Measurements from ENCODE around the gene ZDHHC11B.

The ZDHHC11B gene

DNA sequence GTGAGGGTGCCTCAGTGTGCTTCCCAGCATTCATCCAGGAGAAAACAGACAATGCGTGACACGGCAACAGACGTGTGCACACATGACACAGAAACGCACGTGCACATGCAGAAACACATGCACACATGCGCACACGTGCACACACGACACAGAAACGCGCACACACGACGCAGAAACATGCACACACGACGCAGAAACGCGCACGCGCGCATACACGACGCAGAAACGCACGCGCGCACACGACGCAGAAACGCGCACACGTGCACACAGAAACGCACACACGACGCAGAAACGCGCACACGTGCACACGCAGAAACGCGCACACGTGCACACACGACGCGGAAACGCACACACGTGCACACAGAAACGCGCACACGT is 107.8 kb downstream of the ZDHHC11B start:
- Histone ChIP-seq H3K4me1 (ENCODE audit: low read depth, poor library complexity, severe bottlenecking) (peaks cover 22% of the 10 kb centered on the region), H3K4me3 (IDR thresholded peaks at IDR 0.05; ENCODE audit: insufficient read depth, low read depth, low read length) (no peak overlapping the region), H3K4me2 (no peak overlapping the region), H2AFZ (ENCODE audit: low read depth) (no peak overlapping the region), H3K9ac (no peak overlapping the region), H3K27ac (no peak overlapping the region), H3K36me3 (ENCODE audit: insufficient read depth) (no peaks in the 10 kb centered on the region), H3K27me3 (ENCODE audit: insufficient read depth, low read depth) (no peaks in the 10 kb centered on the region), H4K20me1 (ENCODE audit: insufficient read depth) (no peaks in the 10 kb centered on the region), H3K79me2 (ENCODE audit: insufficient read depth, low read depth) (no peaks in the 10 kb centered on the region)
- TF ChIP-seq, protein P1, sequence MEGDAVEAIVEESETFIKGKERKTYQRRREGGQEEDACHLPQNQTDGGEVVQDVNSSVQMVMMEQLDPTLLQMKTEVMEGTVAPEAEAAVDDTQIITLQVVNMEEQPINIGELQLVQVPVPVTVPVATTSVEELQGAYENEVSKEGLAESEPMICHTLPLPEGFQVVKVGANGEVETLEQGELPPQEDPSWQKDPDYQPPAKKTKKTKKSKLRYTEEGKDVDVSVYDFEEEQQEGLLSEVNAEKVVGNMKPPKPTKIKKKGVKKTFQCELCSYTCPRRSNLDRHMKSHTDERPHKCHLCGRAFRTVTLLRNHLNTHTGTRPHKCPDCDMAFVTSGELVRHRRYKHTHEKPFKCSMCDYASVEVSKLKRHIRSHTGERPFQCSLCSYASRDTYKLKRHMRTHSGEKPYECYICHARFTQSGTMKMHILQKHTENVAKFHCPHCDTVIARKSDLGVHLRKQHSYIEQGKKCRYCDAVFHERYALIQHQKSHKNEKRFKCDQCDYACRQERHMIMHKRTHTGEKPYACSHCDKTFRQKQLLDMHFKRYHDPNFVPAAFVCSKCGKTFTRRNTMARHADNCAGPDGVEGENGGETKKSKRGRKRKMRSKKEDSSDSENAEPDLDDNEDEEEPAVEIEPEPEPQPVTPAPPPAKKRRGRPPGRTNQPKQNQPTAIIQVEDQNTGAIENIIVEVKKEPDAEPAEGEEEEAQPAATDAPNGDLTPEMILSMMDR (conservative IDR thresholded peaks at IDR 0.05; ENCODE audit: low read depth, low read length) = no peak

DNA sequence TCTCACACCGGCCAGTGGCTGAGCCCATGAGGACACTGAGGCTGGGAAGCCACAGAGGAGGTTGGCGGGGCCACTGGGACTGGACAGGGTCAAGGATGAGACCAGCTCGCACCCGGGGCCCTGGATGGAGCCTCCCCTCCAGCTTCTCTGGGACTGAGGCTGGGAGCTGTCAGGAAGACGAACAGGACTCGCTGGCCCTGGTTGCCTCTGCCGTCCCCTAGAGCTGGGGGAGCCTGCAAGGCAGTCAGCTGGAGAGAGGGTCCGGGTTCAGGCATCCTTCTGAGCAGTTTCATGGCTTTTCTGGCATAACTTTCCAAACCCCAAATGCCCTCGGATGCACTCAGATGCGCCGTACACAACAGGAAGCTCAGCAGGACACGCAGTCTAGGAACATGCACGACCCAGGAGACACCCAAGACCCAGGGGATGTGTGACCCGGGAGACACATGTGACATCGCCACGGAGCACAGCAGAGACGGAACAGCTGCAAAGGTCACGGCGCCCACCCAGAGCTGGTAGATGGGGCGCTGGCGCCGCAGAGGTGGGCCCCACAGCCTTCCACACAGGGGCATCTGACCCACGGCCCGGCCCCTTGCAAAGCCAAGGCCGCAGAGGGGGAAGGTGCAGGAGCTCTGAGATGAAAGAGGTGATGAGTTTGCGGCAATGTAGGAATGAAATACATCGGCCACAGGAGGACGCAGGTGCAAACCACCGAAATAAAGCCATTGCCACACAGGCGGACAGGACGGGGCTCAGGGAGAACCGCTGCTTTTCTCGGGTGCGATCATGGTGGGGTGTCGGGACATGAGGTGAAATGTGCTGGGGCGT is 108.4 kb downstream of the ZDHHC11B start:
- Histone ChIP-seq H3K27ac (no peak overlapping the region), H3K36me3 (ENCODE audit: insufficient read depth) (no peaks in the 10 kb centered on the region), H3K4me3 (IDR thresholded peaks at IDR 0.05; ENCODE audit: insufficient read depth, low read depth, low read length) (no peak overlapping the region), H3K79me2 (ENCODE audit: insufficient read depth, low read depth) (no peaks in the 10 kb centered on the region), H4K20me1 (ENCODE audit: insufficient read depth) (no peaks in the 10 kb centered on the region), H2AFZ (ENCODE audit: low read depth) (no peak overlapping the region), H3K4me2 (no peak overlapping the region), H3K4me1 (ENCODE audit: low read depth, poor library complexity, severe bottlenecking) (peaks cover 23% of the 10 kb centered on the region), H3K27me3 (ENCODE audit: insufficient read depth, low read depth) (no peaks in the 10 kb centered on the region), H3K9ac (no peak overlapping the region)
- TF ChIP-seq, protein P1 (conservative IDR thresholded peaks at IDR 0.05; ENCODE audit: low read depth, low read length) = no peak

DNA sequence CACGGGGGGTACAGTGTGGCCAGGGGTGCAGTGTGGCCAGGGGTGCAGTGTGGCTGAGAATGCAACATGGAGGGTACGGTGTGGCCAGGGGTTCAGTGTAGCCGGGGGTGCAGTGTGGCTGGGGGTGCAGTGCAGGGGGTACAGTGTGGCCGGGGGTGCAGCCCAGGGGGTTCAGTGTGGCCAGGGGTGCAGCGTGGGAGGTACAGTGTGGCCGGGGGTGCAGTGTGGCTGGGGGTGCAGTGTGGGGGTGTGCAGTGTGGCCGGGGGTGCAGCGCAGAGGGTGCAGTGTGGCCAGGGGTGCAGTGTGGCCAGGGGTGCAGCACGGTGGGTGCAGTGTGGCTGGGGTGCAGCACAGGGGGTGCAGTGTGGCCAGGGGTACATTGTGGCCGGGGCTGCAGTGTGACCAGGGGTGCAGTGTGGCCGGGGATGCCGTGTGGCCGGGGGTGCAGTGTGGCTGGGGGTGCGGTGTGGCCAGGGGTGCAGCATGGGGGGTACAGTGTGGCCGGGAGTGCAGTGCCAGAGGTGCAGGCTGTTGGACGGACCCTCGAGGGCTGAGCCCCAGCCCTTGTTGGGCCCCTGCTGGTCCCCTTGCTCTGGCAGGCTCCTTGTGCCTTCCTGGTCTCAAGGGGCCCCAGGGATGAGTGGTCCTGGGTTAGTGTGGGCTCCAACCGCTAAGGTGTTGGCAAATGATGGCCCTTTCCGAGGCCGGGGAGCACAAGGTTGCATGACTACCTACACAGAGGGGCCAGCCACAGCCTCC is 109.2 kb downstream of the ZDHHC11B start:
- Histone ChIP-seq H3K36me3 (ENCODE audit: insufficient read depth) (no peaks in the 10 kb centered on the region), H3K9ac (no peak overlapping the region), H2AFZ (ENCODE audit: low read depth) (no peak overlapping the region), H3K4me1 (ENCODE audit: low read depth, poor library complexity, severe bottlenecking) (peaks cover 23% of the 10 kb centered on the region), H3K27me3 (ENCODE audit: insufficient read depth, low read depth) (no peaks in the 10 kb centered on the region), H3K4me3 (IDR thresholded peaks at IDR 0.05; ENCODE audit: insufficient read depth, low read depth, low read length) (no peak overlapping the region), H3K79me2 (ENCODE audit: insufficient read depth, low read depth) (no peaks in the 10 kb centered on the region), H3K27ac (no peak overlapping the region), H3K4me2 (no peak overlapping the region), H4K20me1 (ENCODE audit: insufficient read depth) (no peaks in the 10 kb centered on the region)
- TF ChIP-seq, protein P1 (conservative IDR thresholded peaks at IDR 0.05; ENCODE audit: low read depth, low read length) = no peak

DNA sequence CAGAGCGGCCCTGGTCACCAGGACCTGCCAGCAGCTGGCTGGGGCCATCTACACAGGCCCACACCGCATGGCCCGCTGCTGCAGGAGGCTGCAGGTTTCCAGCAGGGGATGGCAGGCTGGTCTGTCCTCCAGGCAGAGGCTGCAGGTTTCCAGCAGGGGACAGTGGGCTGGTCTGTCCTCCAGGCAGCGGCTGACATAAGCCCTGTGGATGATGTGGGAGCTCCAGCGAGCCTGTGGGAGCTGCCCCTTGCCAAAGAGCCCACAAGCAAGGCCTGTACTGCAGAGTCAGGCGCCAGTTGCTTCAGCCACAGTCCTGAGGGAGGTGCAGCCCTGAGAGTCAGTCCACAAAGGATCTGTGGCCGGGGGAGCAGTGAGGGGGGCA is 109.9 kb downstream of the ZDHHC11B start:
- H3K4me1 ChIP-seq (ENCODE audit: low read depth, poor library complexity, severe bottlenecking) = peaks cover 23% of the 10 kb centered on the region
- no peaks in the 10 kb centered on the region for H3K27me3 ChIP-seq (ENCODE audit: insufficient read depth, low read depth)
- H3K4me3 ChIP-seq (IDR thresholded peaks at IDR 0.05; ENCODE audit: insufficient read depth, low read depth, low read length) = no peak overlapping the region
- TF ChIP-seq, protein P1 (conservative IDR thresholded peaks at IDR 0.05; ENCODE audit: low read depth, low read length) = no peak
- H3K36me3 ChIP-seq (ENCODE audit: insufficient read depth) = no peaks in the 10 kb centered on the region
- no peak overlapping the region for H3K9ac ChIP-seq
- no peak overlapping the region for H2AFZ ChIP-seq (ENCODE audit: low read depth)
- H3K4me2 ChIP-seq = no peak overlapping the region
- H4K20me1 ChIP-seq (ENCODE audit: insufficient read depth) = no peaks in the 10 kb centered on the region
- H3K27ac ChIP-seq = no peak overlapping the region
- no peaks in the 10 kb centered on the region for H3K79me2 ChIP-seq (ENCODE audit: insufficient read depth, low read depth)

All from KMS-11 (cell line).